Measurements from ENCODE around the gene TMEM248. TPM values are rescaled to one million over a fixed set of nuclear protein-coding genes. Genes with fewer than 3 reads are reported as not detected.
"Not testable (repeated sequence)": the region's sequence is repeated elsewhere in the genome, so short reads cannot be mapped to it uniquely, and the experiment has no call there.

The TMEM248 gene
- total RNA-seq, 2 donors from 2014 or later = 52.1 to 64.9 TPM

- peaks cover 0 to 3% (median 0%) of the 10 kb centered on the region in 3 donors for H3K9me3 ChIP-seq
- no peaks in the 10 kb centered on the region for H3K4me1 ChIP-seq
- ATAC-seq (no peak), DNase-seq (no peak)
- no peak overlapping the region for H3K27ac ChIP-seq
- intact Hi-C loops (cut with DNase I) = no loop called here
- no peaks in the 10 kb centered on the region for H3K27me3 ChIP-seq
- H3K4me3 ChIP-seq = no peak overlapping the region
- WGBS, 2 donors = 87 to 89% methylated on average over 15 of the region's 15 CpGs
- no peaks in the 10 kb centered on the region for H3K36me3 ChIP-seq (replicated peaks in 1 of 2; ENCODE audit: insufficient read depth in 1 of 2, low read depth in 2 of 2)
- TF ChIP-seq POLR2A (IDR thresholded peaks at IDR 0.05) = no peak
- no peak for TF ChIP-seq CTCF (IDR thresholded peaks at IDR 0.05)
These were observed 54.1 kb downstream of the TMEM248 start for GRCh38 chr7:66974986-66975590.

- ATAC-seq; H3K36me3 ChIP-seq (replicated peaks in 1 of 2; ENCODE audit: insufficient read depth in 1 of 2, low read depth in 2 of 2); H3K27me3 ChIP-seq; H3K4me1 ChIP-seq; intact Hi-C loops (cut with DNase I); H3K9me3 ChIP-seq; H3K4me3 ChIP-seq; DNase-seq; H3K27ac ChIP-seq: not testable (repeated sequence)
- WGBS, 2 donors = 96 to 100% methylated on average over 1 to 4 of the region's 5 CpGs
These were observed 57.3 kb downstream of the TMEM248 start for GRCh38 chr7:66978312-66978711.

GRCh38 chr7:66979013-66979412 is 58.0 kb downstream of the TMEM248 start:
- DNase-seq; H3K36me3 ChIP-seq (replicated peaks in 1 of 2; ENCODE audit: insufficient read depth in 1 of 2, low read depth in 2 of 2); H3K4me1 ChIP-seq; ATAC-seq; H3K27me3 ChIP-seq; H3K9me3 ChIP-seq; H3K4me3 ChIP-seq; H3K27ac ChIP-seq; intact Hi-C loops (cut with DNase I): not testable (repeated sequence)
- WGBS, 2 donors = 82 to 97% methylated on average over 2 of the region's 2 CpGs

GRCh38 chr7:66980336-66980735 is 59.3 kb downstream of the TMEM248 start:
- intact Hi-C loops (cut with DNase I); DNase-seq; H3K36me3 ChIP-seq (replicated peaks in 1 of 2; ENCODE audit: insufficient read depth in 1 of 2, low read depth in 2 of 2); H3K27ac ChIP-seq; H3K9me3 ChIP-seq; H3K4me3 ChIP-seq; ATAC-seq; H3K27me3 ChIP-seq; H3K4me1 ChIP-seq: not testable (repeated sequence)
- 79 to 100% methylated on average over 1 of the region's 1 CpG for WGBS, 2 donors

GRCh38 chr7:66989552-66989951 is 68.5 kb downstream of the TMEM248 start:
- H3K9me3 ChIP-seq; H3K4me3 ChIP-seq; intact Hi-C loops (cut with DNase I); ATAC-seq; H3K27ac ChIP-seq; DNase-seq; H3K27me3 ChIP-seq: not testable (repeated sequence)
- peaks cover 13% of the 10 kb centered on the region for H3K4me1 ChIP-seq
- WGBS, 2 donors = 95 to 100% methylated on average over 1 of the region's 3 CpGs
- H3K36me3 ChIP-seq (replicated peaks in 1 of 2; ENCODE audit: insufficient read depth in 1 of 2, low read depth in 2 of 2) = peaks cover 12 to 22% of the 10 kb centered on the region in 2 donors

- H3K36me3 ChIP-seq (replicated peaks in 1 of 2; ENCODE audit: insufficient read depth in 1 of 2, low read depth in 2 of 2) = peaks cover 8 to 12% of the 10 kb centered on the region in 2 donors
- WGBS, 2 donors = 28 to 30% methylated on average over 5 of the region's 5 CpGs
- H3K27ac ChIP-seq = peak overlapping the region; percentile 90 to 100 (median 98)
- ATAC-seq; H3K9me3 ChIP-seq; H3K4me3 ChIP-seq; DNase-seq; H3K27me3 ChIP-seq; intact Hi-C loops (cut with DNase I): not testable (repeated sequence)
- peaks cover 18% of the 10 kb centered on the region for H3K4me1 ChIP-seq
These were observed 73.0 kb downstream of the TMEM248 start for GRCh38 chr7:66994051-66994450.

- ATAC-seq = peak; percentile 52
- H3K36me3 ChIP-seq (replicated peaks in 1 of 2; ENCODE audit: insufficient read depth in 1 of 2, low read depth in 2 of 2) = peaks cover 5 to 12% of the 10 kb centered on the region in 2 donors
- TF ChIP-seq CTCF (IDR thresholded peaks at IDR 0.05) = peak in 5 of 7 experiments; percentile 15 to 37 (median 30)
These were observed 73.6 kb downstream of the TMEM248 start for GRCh38 chr7:66994691-66995049.

More at GRCh38 chr7:66994691-66995049, 73.6 kb downstream of the TMEM248 start:
- Histone ChIP-seq H3K4me3 (peak overlapping the region; percentile 62 to 67), H3K27ac (peak overlapping the region; percentile 90 to 100 (median 98)), H3K4me1 (peaks cover 18% of the 10 kb centered on the region)
- 0% methylated on average over 9 of the region's 9 CpGs for WGBS, 2 donors
- intact Hi-C loops (cut with DNase I); H3K27me3 ChIP-seq; H3K9me3 ChIP-seq: not testable (repeated sequence)
- peak; percentile 67 to 83 (median 72) for DNase-seq
